ENCODE measurements around the gene RFX8. TPM values are rescaled to one million over a fixed set of nuclear protein-coding genes. Genes with fewer than 3 reads are reported as not detected.

RFX8 gene
- polyA plus RNA-seq, 2 of the 4 experiments (the other 2 are of a cell fraction) = not detected

DNA sequence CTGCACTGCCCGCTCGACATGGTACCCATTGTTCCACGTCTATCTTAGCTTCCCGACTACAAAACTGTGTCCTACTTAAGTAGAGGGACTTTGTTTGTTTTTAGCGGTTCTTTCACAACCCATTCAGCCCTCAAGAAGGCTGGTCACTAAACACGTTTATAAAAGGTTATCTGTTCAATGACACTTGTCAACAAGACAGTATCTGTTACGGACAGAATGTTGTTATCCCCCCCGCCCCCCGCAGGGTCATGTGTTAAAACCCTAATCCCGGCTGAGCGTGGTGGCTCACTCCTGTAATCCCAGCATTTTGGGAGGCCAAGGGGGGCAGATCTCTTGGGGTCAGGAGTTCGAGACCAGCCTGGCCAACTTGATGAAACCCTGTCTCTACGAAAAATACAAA, 47.2 kb downstream of the RFX8 start (continued):
- TF ChIP-seq, protein P1, sequence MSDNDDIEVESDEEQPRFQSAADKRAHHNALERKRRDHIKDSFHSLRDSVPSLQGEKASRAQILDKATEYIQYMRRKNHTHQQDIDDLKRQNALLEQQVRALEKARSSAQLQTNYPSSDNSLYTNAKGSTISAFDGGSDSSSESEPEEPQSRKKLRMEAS (IDR thresholded peaks at IDR 0.05) = no peak

DNA sequence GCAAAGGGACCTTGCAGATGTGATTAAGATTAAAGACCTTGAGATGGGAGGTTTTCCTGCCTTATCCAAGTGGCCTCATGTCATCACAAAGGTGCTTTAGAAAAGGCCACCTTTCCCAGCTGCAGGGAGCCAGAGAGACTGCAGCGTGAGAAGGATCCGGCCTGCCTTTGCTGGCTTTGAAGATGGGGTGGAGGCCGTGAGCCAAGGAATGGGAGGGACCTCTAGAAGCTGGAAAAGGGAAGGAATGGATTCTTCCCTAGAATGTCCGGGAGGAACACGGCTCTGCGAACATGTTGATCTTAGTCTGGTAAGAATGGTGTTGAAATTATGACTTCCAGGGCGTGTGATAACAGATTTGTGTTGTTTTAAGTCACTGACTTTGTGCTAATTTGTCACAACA, 47.7 kb downstream of the RFX8 start:
- DNase-seq (ENCODE audit: low read depth in 1 of 2, low spot score in 1 of 2) (no peak), FAIRE-seq (no peak), ATAC-seq (no peak)
- TF ChIP-seq ZC3H11A (IDR thresholded peaks at IDR 0.05) (no peak), PHF8 (IDR thresholded peaks at IDR 0.05; ENCODE audit: borderline replicate concordance, low read depth) (no peak), JUNB (IDR thresholded peaks at IDR 0.05) (no peak), RNF2 (IDR thresholded peaks at IDR 0.05; ENCODE audit: borderline replicate concordance, low read depth) (no peak), HOXA7 (CRISPR knock-in tag; IDR thresholded peaks at IDR 0.05) (no peak), NFE2L2 (conservative IDR thresholded peaks at IDR 0.05; ENCODE audit: low read length) (no peak), HOXB5 (CRISPR knock-in tag; IDR thresholded peaks at IDR 0.05) (no peak), MAZ (IDR thresholded peaks at IDR 0.05; ENCODE audit: borderline replicate concordance, low read depth, low read length) (no peak), RFX5 (IDR thresholded peaks at IDR 0.05) (no peak), HDAC2 (IDR thresholded peaks at IDR 0.05) (no peak), HEYL (CRISPR knock-in tag; IDR thresholded peaks at IDR 0.05) (no peak), CBX2 (IDR thresholded peaks at IDR 0.05; ENCODE audit: borderline replicate concordance, low read depth) (no peak), FOXS1 (CRISPR knock-in tag; IDR thresholded peaks at IDR 0.05) (no peak), SMC3 (IDR thresholded peaks at IDR 0.05) (no peak), GATA3 (IDR thresholded peaks at IDR 0.05; ENCODE audit: borderline replicate concordance) (no peak)
- TF ChIP-seq, protein P2, sequence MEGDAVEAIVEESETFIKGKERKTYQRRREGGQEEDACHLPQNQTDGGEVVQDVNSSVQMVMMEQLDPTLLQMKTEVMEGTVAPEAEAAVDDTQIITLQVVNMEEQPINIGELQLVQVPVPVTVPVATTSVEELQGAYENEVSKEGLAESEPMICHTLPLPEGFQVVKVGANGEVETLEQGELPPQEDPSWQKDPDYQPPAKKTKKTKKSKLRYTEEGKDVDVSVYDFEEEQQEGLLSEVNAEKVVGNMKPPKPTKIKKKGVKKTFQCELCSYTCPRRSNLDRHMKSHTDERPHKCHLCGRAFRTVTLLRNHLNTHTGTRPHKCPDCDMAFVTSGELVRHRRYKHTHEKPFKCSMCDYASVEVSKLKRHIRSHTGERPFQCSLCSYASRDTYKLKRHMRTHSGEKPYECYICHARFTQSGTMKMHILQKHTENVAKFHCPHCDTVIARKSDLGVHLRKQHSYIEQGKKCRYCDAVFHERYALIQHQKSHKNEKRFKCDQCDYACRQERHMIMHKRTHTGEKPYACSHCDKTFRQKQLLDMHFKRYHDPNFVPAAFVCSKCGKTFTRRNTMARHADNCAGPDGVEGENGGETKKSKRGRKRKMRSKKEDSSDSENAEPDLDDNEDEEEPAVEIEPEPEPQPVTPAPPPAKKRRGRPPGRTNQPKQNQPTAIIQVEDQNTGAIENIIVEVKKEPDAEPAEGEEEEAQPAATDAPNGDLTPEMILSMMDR (IDR thresholded peaks at IDR 0.05) = no peak
- TF ChIP-seq, protein P1 (IDR thresholded peaks at IDR 0.05) = no peak
- TF ChIP-seq, protein P3, sequence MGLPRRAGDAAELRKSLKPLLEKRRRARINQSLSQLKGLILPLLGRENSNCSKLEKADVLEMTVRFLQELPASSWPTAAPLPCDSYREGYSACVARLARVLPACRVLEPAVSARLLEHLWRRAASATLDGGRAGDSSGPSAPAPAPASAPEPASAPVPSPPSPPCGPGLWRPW (IDR thresholded peaks at IDR 0.05) = no peak
- TF ChIP-seq, protein P4, sequence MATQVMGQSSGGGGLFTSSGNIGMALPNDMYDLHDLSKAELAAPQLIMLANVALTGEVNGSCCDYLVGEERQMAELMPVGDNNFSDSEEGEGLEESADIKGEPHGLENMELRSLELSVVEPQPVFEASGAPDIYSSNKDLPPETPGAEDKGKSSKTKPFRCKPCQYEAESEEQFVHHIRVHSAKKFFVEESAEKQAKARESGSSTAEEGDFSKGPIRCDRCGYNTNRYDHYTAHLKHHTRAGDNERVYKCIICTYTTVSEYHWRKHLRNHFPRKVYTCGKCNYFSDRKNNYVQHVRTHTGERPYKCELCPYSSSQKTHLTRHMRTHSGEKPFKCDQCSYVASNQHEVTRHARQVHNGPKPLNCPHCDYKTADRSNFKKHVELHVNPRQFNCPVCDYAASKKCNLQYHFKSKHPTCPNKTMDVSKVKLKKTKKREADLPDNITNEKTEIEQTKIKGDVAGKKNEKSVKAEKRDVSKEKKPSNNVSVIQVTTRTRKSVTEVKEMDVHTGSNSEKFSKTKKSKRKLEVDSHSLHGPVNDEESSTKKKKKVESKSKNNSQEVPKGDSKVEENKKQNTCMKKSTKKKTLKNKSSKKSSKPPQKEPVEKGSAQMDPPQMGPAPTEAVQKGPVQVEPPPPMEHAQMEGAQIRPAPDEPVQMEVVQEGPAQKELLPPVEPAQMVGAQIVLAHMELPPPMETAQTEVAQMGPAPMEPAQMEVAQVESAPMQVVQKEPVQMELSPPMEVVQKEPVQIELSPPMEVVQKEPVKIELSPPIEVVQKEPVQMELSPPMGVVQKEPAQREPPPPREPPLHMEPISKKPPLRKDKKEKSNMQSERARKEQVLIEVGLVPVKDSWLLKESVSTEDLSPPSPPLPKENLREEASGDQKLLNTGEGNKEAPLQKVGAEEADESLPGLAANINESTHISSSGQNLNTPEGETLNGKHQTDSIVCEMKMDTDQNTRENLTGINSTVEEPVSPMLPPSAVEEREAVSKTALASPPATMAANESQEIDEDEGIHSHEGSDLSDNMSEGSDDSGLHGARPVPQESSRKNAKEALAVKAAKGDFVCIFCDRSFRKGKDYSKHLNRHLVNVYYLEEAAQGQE (IDR thresholded peaks at IDR 0.05) = no peak
- TF ChIP-seq, protein P5, sequence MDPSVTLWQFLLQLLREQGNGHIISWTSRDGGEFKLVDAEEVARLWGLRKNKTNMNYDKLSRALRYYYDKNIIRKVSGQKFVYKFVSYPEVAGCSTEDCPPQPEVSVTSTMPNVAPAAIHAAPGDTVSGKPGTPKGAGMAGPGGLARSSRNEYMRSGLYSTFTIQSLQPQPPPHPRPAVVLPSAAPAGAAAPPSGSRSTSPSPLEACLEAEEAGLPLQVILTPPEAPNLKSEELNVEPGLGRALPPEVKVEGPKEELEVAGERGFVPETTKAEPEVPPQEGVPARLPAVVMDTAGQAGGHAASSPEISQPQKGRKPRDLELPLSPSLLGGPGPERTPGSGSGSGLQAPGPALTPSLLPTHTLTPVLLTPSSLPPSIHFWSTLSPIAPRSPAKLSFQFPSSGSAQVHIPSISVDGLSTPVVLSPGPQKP (IDR thresholded peaks at IDR 0.05; ENCODE audit: low read depth, low read length) = no peak
- no peaks in the 10 kb centered on the region for H3K9me3 ChIP-seq
- WGBS (ENCODE audit: missing lambda C conversion rate) = 83% methylated on average over 7 of the region's 7 CpGs
- no peak overlapping the region for H3K4me2 ChIP-seq
- no peak overlapping the region for H3K4me3 ChIP-seq
- H3K4me1 ChIP-seq = no peaks in the 10 kb centered on the region
- H3K27ac ChIP-seq = no peak overlapping the region
- ChIA-PET POLR2A (no interaction called here), CTCF (interaction anchor here (1.6 to 2.8 kb wide), 3 partner anchors 8 to 403 kb away, joined by 3 to 13 read pairs (median 4); no protein-coding TSS in a partner anchor)
